Hepatocyte (in vitro differentiated cells): ENCODE results near the gene DHX57. TPM values are rescaled to one million over a fixed set of nuclear protein-coding genes. Genes with fewer than 3 reads are reported as not detected.
"Not testable (repeated sequence)": the region's sequence is repeated elsewhere in the genome, so short reads cannot be mapped to it uniquely, and the experiment has no call there.

Experiments used
- DNase-seq: peaks from one replicate; pipeline ENCODE4 v3.0.0-alpha.2; 2016; ENCODE audit warnings: low spot score
- H2AFZ ChIP-seq: fragments of 200-600 bp; sonication (generic); 2 replicates; pipeline ENCODE4 v1.6.0; 2016; ENCODE audit warnings: antibody characterized with exemption, mild to moderate bottlenecking
- H3K27ac ChIP-seq: fragments of 200-600 bp; sonication (generic); 2 replicates; pipeline ENCODE4 v1.5.1; 2016; ENCODE audit warnings: mild to moderate bottlenecking
- H3K27me3 ChIP-seq: fragments of 200-600 bp; sonication (generic); 2 replicates; pipeline ENCODE4 v1.6.1; 2016
- H3K36me3 ChIP-seq: fragments of 200-600 bp; sonication (generic); replicated peaks from 2 replicates; pipeline ENCODE4 v1.5.1; 2016; ENCODE audit warnings: low read depth; ENCODE audit not compliant: insufficient read depth
- H3K4me1 ChIP-seq: fragments of 200-600 bp; sonication (generic); 2 replicates; pipeline ENCODE4 v1.5.1; 2016; ENCODE audit warnings: mild to moderate bottlenecking, moderate library complexity; ENCODE audit not compliant: insufficient read depth
- H3K4me2 ChIP-seq: fragments of 200-600 bp; sonication (generic); 2 replicates; pipeline ENCODE4 v1.6.0; 2016
- H3K4me3 ChIP-seq: fragments of 200-600 bp; sonication (generic); 2 replicates; pipeline ENCODE4 v1.5.1; 2016; ENCODE audit warnings: mild to moderate bottlenecking
- H3K79me2 ChIP-seq: fragments of 200-600 bp; sonication (generic); 2 replicates; pipeline ENCODE4 v1.6.0; 2017; ENCODE audit warnings: mild to moderate bottlenecking
- H3K9me2 ChIP-seq: fragments of 200-600 bp; sonication (generic); replicated peaks from 2 replicates; pipeline ENCODE4 v1.6.0; 2017; ENCODE audit warnings: mild to moderate bottlenecking; ENCODE audit not compliant: insufficient read depth
- H3K9me3 ChIP-seq: fragments of 200-600 bp; sonication (generic); 2 replicates; pipeline ENCODE4 v1.5.1; 2016; ENCODE audit warnings: low read depth, mild to moderate bottlenecking
- H4K20me1 ChIP-seq: fragments of 200-600 bp; sonication (generic); 2 replicates; pipeline ENCODE4 v1.6.0; 2016; ENCODE audit warnings: mild to moderate bottlenecking; ENCODE audit not compliant: insufficient read depth, poor library complexity, severe bottlenecking
- CTCF ChIP-seq: fragments of 200-600 bp; sonication (generic); IDR thresholded peaks from 2 replicates; pipeline ENCODE4 v1.5.1; 2016; ENCODE audit warnings: antibody characterized with exemption, mild to moderate bottlenecking; ENCODE audit not compliant: poor library complexity
- EZH2 ChIP-seq: fragments of 200-600 bp; sonication (generic); IDR thresholded peaks from 2 replicates; pipeline ENCODE4 v1.6.1; 2016; ENCODE audit warnings: antibody characterized with exemption, mild to moderate bottlenecking, borderline replicate concordance
- EZH2phosphoT487 ChIP-seq: fragments of 200-600 bp; sonication (generic); IDR thresholded peaks from one replicate; pipeline ENCODE4 v1.6.1; 2018; ENCODE audit warnings: antibody characterized with exemption, mild to moderate bottlenecking, low read depth, moderate library complexity; ENCODE audit not compliant: unreplicated experiment, severe bottlenecking
- WGBS: methylation state at CpG from one replicate; pipeline ENCODE4 v1.1.6; 2016; ENCODE audit warnings: low lambda C conversion rate; ENCODE audit errors: missing lambda C conversion rate; 5-methylcytosine and 5-hydroxymethylcytosine counted together
- polyA plus RNA-seq: library from polyadenylated mRNA; unstranded; fragments of >200 nt; fragmentation: Nextera tagmentation; extraction: Ambion mirVana; gene quantifications from 2 replicates; pipeline ENCODE4 v1.2.1, GENCODE V29; 2016
- total RNA-seq: library from RNA; depleted of rRNA; stranded (reverse); fragments of >200 nt; gene quantifications from 2 replicates; pipeline ENCODE4 v1.2.3, GENCODE V29; 2014

DHX57 gene
- total and polyA plus RNA-seq, 2 experiments from 2014 or later, result 7.0 to 19.4 TPM

- TF ChIP-seq CTCF (no peak), EZH2phosphoT487 (no peak), EZH2 (no peak)
- Histone ChIP-seq H3K4me2 (no peak overlapping the region), H3K79me2 (no peaks in the 10 kb centered on the region), H3K27me3 (no peaks in the 10 kb centered on the region), H3K27ac (no peak overlapping the region), H3K4me1 (no peaks in the 10 kb centered on the region), H3K9me3 (no peaks in the 10 kb centered on the region), H2AFZ (no peak overlapping the region), H3K4me3 (no peak overlapping the region), H3K9me2 (no peaks in the 10 kb centered on the region), H3K36me3 (no peaks in the 10 kb centered on the region), H4K20me1 (no peaks in the 10 kb centered on the region)
- DNase-seq, result no peak
- 81% methylated on average over 2 of the region's 2 CpGs for WGBS
These were observed 112.5 kb downstream of the DHX57 start for GRCh38 chr2:38763228-38763627.

GRCh38 chr2:38755891-38756290 is 119.8 kb downstream of the DHX57 start:
- not testable (repeated sequence) for H3K4me2 ChIP-seq, H2AFZ ChIP-seq, H3K79me2 ChIP-seq, H3K36me3 ChIP-seq, H3K27me3 ChIP-seq, DNase-seq, H3K4me3 ChIP-seq, H3K9me3 ChIP-seq, H3K9me2 ChIP-seq, H4K20me1 ChIP-seq, H3K4me1 ChIP-seq, H3K27ac ChIP-seq
- WGBS, result 93% methylated on average over 2 of the region's 31 CpGs

GRCh38 chr2:38754506-38754905 is 121.2 kb downstream of the DHX57 start:
- H4K20me1 ChIP-seq, result peaks cover 9% of the 10 kb centered on the region
- no peaks in the 10 kb centered on the region for H3K9me3 ChIP-seq
- DNase-seq, result no peak
- H3K79me2 ChIP-seq, result peaks cover 12% of the 10 kb centered on the region
- no peak overlapping the region for H3K27ac ChIP-seq
- no peaks in the 10 kb centered on the region for H3K9me2 ChIP-seq
- H3K4me1 ChIP-seq, result peaks cover 7% of the 10 kb centered on the region
- no peak overlapping the region for H3K4me2 ChIP-seq
- WGBS, result 90% methylated on average over 3 of the region's 3 CpGs
- no peaks in the 10 kb centered on the region for H3K36me3 ChIP-seq
- no peak overlapping the region for H2AFZ ChIP-seq
- no peak for TF ChIP-seq CTCF
- no peak for TF ChIP-seq EZH2
- no peak for TF ChIP-seq EZH2phosphoT487
- no peak overlapping the region for H3K4me3 ChIP-seq
- H3K27me3 ChIP-seq, result no peaks in the 10 kb centered on the region

GRCh38 chr2:38754049-38754448 is 121.7 kb downstream of the DHX57 start:
- Histone ChIP-seq H3K36me3 (no peaks in the 10 kb centered on the region), H4K20me1 (peaks cover 13% of the 10 kb centered on the region), H3K9me2 (no peaks in the 10 kb centered on the region), H3K4me2 (no peak overlapping the region), H3K79me2 (peaks cover 17% of the 10 kb centered on the region), H3K27ac (no peak overlapping the region), H3K9me3 (no peaks in the 10 kb centered on the region), H2AFZ (no peak overlapping the region), H3K4me1 (peaks cover 12% of the 10 kb centered on the region), H3K4me3 (no peak overlapping the region), H3K27me3 (no peaks in the 10 kb centered on the region)
- DNase-seq, result no peak
- TF ChIP-seq EZH2phosphoT487 (no peak), CTCF (no peak), EZH2 (no peak)
